Measurements from ENCODE around the gene TACR1.
"Not testable (repeated sequence)": the region's sequence is repeated elsewhere in the genome, so short reads cannot be mapped to it uniquely, and the experiment has no call there.

The TACR1 gene

GRCh38 chr2:75174519-75174918 lies 24.8 kb downstream of the TACR1 start:
- Histone ChIP-seq H3K27me3 (ENCODE audit: control insufficient read depth in 2 of 2, insufficient read depth in 2 of 2, low read length in 2 of 2) (no peaks in the 10 kb centered on the region), H3K9me3 (ENCODE audit: control insufficient read depth in 2 of 2, low read length in 2 of 2) (no peaks in the 10 kb centered on the region), H3K36me3 (ENCODE audit: control insufficient read depth in 2 of 2, insufficient read depth in 2 of 2, low read length in 2 of 2) (no peaks in the 10 kb centered on the region)

GRCh38 chr2:75173740-75174139 lies 25.6 kb downstream of the TACR1 start:
- no peaks in the 10 kb centered on the region for H3K9me3 ChIP-seq (ENCODE audit: control insufficient read depth in 2 of 2, low read length in 2 of 2)
- no peak overlapping the region for H3K9ac ChIP-seq (ENCODE audit: low read depth in 1 of 2, low read length in 2 of 2)
- no peaks in the 10 kb centered on the region for H3K4me1 ChIP-seq (ENCODE audit: control insufficient read depth in 2 of 2, insufficient read depth in 2 of 2, low read length in 2 of 2)
- H3K36me3 ChIP-seq (ENCODE audit: control insufficient read depth in 2 of 2, insufficient read depth in 2 of 2, low read length in 2 of 2): no peaks in the 10 kb centered on the region
- no peaks in the 10 kb centered on the region for H3K27me3 ChIP-seq (ENCODE audit: control insufficient read depth in 2 of 2, insufficient read depth in 2 of 2, low read length in 2 of 2)
- H3K27ac ChIP-seq (ENCODE audit: low read depth in 2 of 2, low read length in 2 of 2): no peak overlapping the region
- no peak overlapping the region for H3K4me3 ChIP-seq (ENCODE audit: low read length in 2 of 2)

More at GRCh38 chr2:75174519-75174918, 24.8 kb downstream of the TACR1 start:
- Histone ChIP-seq H3K4me1 (ENCODE audit: control insufficient read depth in 2 of 2, insufficient read depth in 2 of 2, low read length in 2 of 2) (no peaks in the 10 kb centered on the region), H3K9ac (ENCODE audit: low read depth in 1 of 2, low read length in 2 of 2) (no peak overlapping the region), H3K4me3 (ENCODE audit: low read length in 2 of 2) (no peak overlapping the region), H3K27ac (ENCODE audit: low read depth in 2 of 2, low read length in 2 of 2) (no peak overlapping the region)

- H3K36me3 ChIP-seq (ENCODE audit: control insufficient read depth in 2 of 2, insufficient read depth in 2 of 2, low read length in 2 of 2); H3K27ac ChIP-seq (ENCODE audit: low read depth in 2 of 2, low read length in 2 of 2); H3K4me3 ChIP-seq (ENCODE audit: low read length in 2 of 2); H3K27me3 ChIP-seq (ENCODE audit: control insufficient read depth in 2 of 2, insufficient read depth in 2 of 2, low read length in 2 of 2); H3K9me3 ChIP-seq (ENCODE audit: control insufficient read depth in 2 of 2, low read length in 2 of 2); H3K9ac ChIP-seq (ENCODE audit: low read depth in 1 of 2, low read length in 2 of 2); H3K4me1 ChIP-seq (ENCODE audit: control insufficient read depth in 2 of 2, insufficient read depth in 2 of 2, low read length in 2 of 2): not testable (repeated sequence)
Observed at GRCh38 chr2:75171423-75171822, 27.9 kb downstream of the TACR1 start.

DNA sequence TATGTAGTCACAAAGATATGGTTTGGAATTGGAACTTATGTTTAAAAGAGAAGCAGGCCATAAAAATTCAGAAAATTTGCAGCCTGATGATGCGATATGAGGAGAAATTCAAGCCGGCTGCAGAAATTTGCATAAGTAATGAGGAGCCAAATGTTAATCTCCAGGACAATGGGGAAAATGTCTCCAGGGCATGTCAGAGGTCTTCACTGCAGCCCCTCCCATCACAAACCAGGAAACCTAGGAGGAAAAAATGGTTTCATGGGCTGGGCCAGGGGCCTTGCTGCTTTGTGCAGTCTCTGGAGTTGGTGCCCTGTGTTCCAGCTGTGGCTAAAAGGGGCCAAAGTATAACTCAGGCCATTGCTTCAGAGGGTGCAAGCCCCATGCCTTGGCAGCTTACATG lies 28.4 kb downstream of the TACR1 start:
- Histone ChIP-seq H3K4me3 (ENCODE audit: low read length in 2 of 2) (no peak overlapping the region), H3K27me3 (ENCODE audit: control insufficient read depth in 2 of 2, insufficient read depth in 2 of 2, low read length in 2 of 2) (no peaks in the 10 kb centered on the region), H3K36me3 (ENCODE audit: control insufficient read depth in 2 of 2, insufficient read depth in 2 of 2, low read length in 2 of 2) (no peaks in the 10 kb centered on the region), H3K27ac (ENCODE audit: low read depth in 2 of 2, low read length in 2 of 2) (no peak overlapping the region), H3K4me1 (ENCODE audit: control insufficient read depth in 2 of 2, insufficient read depth in 2 of 2, low read length in 2 of 2) (no peaks in the 10 kb centered on the region), H3K9me3 (ENCODE audit: control insufficient read depth in 2 of 2, low read length in 2 of 2) (no peaks in the 10 kb centered on the region), H3K9ac (ENCODE audit: low read depth in 1 of 2, low read length in 2 of 2) (no peak overlapping the region)

DNA sequence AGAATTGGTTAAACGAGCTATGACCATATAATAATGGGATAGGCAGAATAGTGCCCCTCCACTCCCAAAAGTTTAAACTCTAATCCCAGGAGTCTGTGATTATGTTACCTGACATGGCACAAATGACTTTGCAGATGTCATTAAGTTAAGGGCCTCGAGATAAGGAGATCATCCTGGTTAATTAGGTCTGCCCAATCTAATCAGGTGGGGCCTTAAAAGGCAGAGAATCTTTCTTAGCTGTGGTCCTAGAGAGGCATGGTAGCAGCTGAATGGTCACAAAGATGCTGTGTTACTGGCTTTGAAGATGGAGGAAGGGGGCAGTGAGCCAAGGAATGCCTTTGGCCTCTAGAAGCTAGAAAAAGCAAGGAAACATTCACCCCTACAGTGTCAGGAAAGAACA lies 31.1 kb downstream of the TACR1 start:
- no peak overlapping the region for H3K9ac ChIP-seq (ENCODE audit: low read depth in 1 of 2, low read length in 2 of 2)
- H3K36me3 ChIP-seq (ENCODE audit: control insufficient read depth in 2 of 2, insufficient read depth in 2 of 2, low read length in 2 of 2): no peaks in the 10 kb centered on the region
- no peak overlapping the region for H3K27ac ChIP-seq (ENCODE audit: low read depth in 2 of 2, low read length in 2 of 2)
- H3K4me1 ChIP-seq (ENCODE audit: control insufficient read depth in 2 of 2, insufficient read depth in 2 of 2, low read length in 2 of 2): no peaks in the 10 kb centered on the region
- H3K9me3 ChIP-seq (ENCODE audit: control insufficient read depth in 2 of 2, low read length in 2 of 2): no peaks in the 10 kb centered on the region
- no peaks in the 10 kb centered on the region for H3K27me3 ChIP-seq (ENCODE audit: control insufficient read depth in 2 of 2, insufficient read depth in 2 of 2, low read length in 2 of 2)
- H3K4me3 ChIP-seq (ENCODE audit: low read length in 2 of 2): no peak overlapping the region

DNA sequence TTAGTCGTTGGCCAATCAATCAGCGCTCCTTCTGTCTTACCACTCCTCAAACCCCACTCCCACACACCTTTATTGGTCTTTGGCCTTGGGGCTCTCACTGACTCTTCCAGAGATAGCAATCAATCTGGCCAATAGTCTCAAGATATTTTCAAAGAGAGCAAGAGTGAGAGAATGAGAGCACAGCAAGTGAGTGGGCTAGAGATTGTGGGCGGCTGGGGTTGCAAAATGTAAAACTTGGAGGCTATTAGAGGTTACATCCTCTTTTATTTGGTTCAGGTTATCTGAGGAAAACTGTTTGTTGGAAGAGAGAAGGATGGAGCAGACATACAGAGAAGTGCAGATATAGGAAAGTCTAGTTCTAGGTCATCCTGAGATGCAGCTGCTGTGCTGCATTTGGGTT lies 32.8 kb downstream of the TACR1 start:
- H3K4me1 ChIP-seq (ENCODE audit: control insufficient read depth in 2 of 2, insufficient read depth in 2 of 2, low read length in 2 of 2): no peaks in the 10 kb centered on the region
- H3K27ac ChIP-seq (ENCODE audit: low read depth in 2 of 2, low read length in 2 of 2): no peak overlapping the region
- no peaks in the 10 kb centered on the region for H3K9me3 ChIP-seq (ENCODE audit: control insufficient read depth in 2 of 2, low read length in 2 of 2)
- H3K9ac ChIP-seq (ENCODE audit: low read depth in 1 of 2, low read length in 2 of 2): no peak overlapping the region
- H3K36me3 ChIP-seq (ENCODE audit: control insufficient read depth in 2 of 2, insufficient read depth in 2 of 2, low read length in 2 of 2): no peaks in the 10 kb centered on the region
- no peak overlapping the region for H3K4me3 ChIP-seq (ENCODE audit: low read length in 2 of 2)
- H3K27me3 ChIP-seq (ENCODE audit: control insufficient read depth in 2 of 2, insufficient read depth in 2 of 2, low read length in 2 of 2): no peaks in the 10 kb centered on the region

DNA sequence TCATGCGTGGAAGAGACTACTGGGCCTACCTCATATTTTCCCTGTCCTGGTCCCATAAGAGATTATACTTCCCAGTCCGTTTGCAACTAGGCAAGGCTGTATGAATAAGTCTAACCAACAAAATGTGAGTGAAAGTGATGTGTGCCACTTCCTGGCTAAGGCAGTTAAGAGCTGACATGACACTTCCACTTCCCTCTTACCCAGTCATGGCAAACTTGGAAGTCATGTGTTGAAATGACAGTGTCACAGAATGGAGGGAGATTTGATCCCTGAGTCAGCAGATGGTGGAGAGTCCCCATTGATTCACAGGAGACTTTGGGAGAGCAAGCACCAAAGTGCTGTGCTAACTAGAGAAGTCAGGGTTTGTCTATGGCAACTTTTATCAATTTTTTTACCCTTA lies 36.4 kb downstream of the TACR1 start:
- Histone ChIP-seq H3K4me1 (ENCODE audit: control insufficient read depth in 2 of 2, insufficient read depth in 2 of 2, low read length in 2 of 2) (no peaks in the 10 kb centered on the region), H3K4me3 (ENCODE audit: low read length in 2 of 2) (no peak overlapping the region), H3K9ac (ENCODE audit: low read depth in 1 of 2, low read length in 2 of 2) (no peak overlapping the region), H3K27me3 (ENCODE audit: control insufficient read depth in 2 of 2, insufficient read depth in 2 of 2, low read length in 2 of 2) (no peaks in the 10 kb centered on the region), H3K36me3 (ENCODE audit: control insufficient read depth in 2 of 2, insufficient read depth in 2 of 2, low read length in 2 of 2) (no peaks in the 10 kb centered on the region), H3K9me3 (ENCODE audit: control insufficient read depth in 2 of 2, low read length in 2 of 2) (no peaks in the 10 kb centered on the region), H3K27ac (ENCODE audit: low read depth in 2 of 2, low read length in 2 of 2) (no peak overlapping the region)

GRCh38 chr2:75162259-75162658 lies 37.1 kb downstream of the TACR1 start:
- Histone ChIP-seq H3K4me3 (ENCODE audit: low read length in 2 of 2) (no peak overlapping the region), H3K36me3 (ENCODE audit: control insufficient read depth in 2 of 2, insufficient read depth in 2 of 2, low read length in 2 of 2) (no peaks in the 10 kb centered on the region), H3K4me1 (ENCODE audit: control insufficient read depth in 2 of 2, insufficient read depth in 2 of 2, low read length in 2 of 2) (no peaks in the 10 kb centered on the region), H3K27me3 (ENCODE audit: control insufficient read depth in 2 of 2, insufficient read depth in 2 of 2, low read length in 2 of 2) (no peaks in the 10 kb centered on the region), H3K9me3 (ENCODE audit: control insufficient read depth in 2 of 2, low read length in 2 of 2) (no peaks in the 10 kb centered on the region), H3K27ac (ENCODE audit: low read depth in 2 of 2, low read length in 2 of 2) (no peak overlapping the region), H3K9ac (ENCODE audit: low read depth in 1 of 2, low read length in 2 of 2) (no peak overlapping the region)

DNA sequence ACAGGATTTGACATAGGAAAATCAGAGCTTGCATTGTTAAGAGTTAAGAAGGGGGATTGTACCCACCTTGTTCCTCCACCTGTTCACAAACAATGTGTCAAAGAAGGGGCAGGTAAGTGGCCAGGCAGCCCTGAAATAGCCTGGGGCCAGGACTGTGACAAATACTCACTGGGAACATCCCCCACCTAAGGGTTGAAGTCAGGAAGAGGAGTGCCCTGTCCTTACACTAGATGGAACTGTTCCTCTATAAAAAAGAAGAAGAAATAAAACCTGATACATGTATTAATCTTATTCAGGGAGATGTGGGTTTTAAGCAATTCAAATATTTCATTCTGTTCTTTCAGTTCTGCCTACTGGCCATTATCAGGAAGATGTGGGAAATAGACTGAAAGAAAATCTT lies 41.9 kb downstream of the TACR1 start:
- Histone ChIP-seq H3K27me3 (ENCODE audit: control insufficient read depth in 2 of 2, insufficient read depth in 2 of 2, low read length in 2 of 2) (no peaks in the 10 kb centered on the region), H3K27ac (ENCODE audit: low read depth in 2 of 2, low read length in 2 of 2) (no peak overlapping the region), H3K9ac (ENCODE audit: low read depth in 1 of 2, low read length in 2 of 2) (no peak overlapping the region), H3K9me3 (ENCODE audit: control insufficient read depth in 2 of 2, low read length in 2 of 2) (no peaks in the 10 kb centered on the region), H3K4me1 (ENCODE audit: control insufficient read depth in 2 of 2, insufficient read depth in 2 of 2, low read length in 2 of 2) (no peaks in the 10 kb centered on the region), H3K4me3 (ENCODE audit: low read length in 2 of 2) (no peak overlapping the region), H3K36me3 (ENCODE audit: control insufficient read depth in 2 of 2, insufficient read depth in 2 of 2, low read length in 2 of 2) (no peaks in the 10 kb centered on the region)

- Histone ChIP-seq H3K27ac (ENCODE audit: low read depth in 2 of 2, low read length in 2 of 2) (no peak overlapping the region), H3K4me3 (ENCODE audit: low read length in 2 of 2) (no peak overlapping the region), H3K36me3 (ENCODE audit: control insufficient read depth in 2 of 2, insufficient read depth in 2 of 2, low read length in 2 of 2) (no peaks in the 10 kb centered on the region), H3K9ac (ENCODE audit: low read depth in 1 of 2, low read length in 2 of 2) (no peak overlapping the region), H3K27me3 (ENCODE audit: control insufficient read depth in 2 of 2, insufficient read depth in 2 of 2, low read length in 2 of 2) (no peaks in the 10 kb centered on the region), H3K4me1 (ENCODE audit: control insufficient read depth in 2 of 2, insufficient read depth in 2 of 2, low read length in 2 of 2) (no peaks in the 10 kb centered on the region), H3K9me3 (ENCODE audit: control insufficient read depth in 2 of 2, low read length in 2 of 2) (no peaks in the 10 kb centered on the region)
Observed at GRCh38 chr2:75155115-75155514, 44.2 kb downstream of the TACR1 start.

DNA sequence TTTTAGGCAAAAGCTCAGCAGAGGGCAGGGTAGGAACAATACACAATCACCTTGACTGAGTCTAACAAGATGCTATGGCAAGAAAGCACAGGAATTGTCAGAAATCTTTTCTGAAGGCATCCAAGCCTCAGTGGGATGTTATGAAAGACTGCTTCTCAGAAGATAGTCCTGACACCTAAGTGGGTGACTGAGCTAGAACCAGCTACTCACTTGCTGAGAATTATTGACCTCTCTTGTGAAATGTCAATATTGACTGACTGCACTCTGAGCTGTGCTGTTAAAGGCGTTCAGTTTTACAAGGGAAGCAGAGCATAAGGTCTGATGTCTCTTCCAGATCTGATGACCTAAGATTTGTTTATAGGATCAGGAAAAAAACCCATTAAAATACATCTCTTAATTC lies 46.1 kb downstream of the TACR1 start:
- H3K27me3 ChIP-seq (ENCODE audit: control insufficient read depth in 2 of 2, insufficient read depth in 2 of 2, low read length in 2 of 2): no peaks in the 10 kb centered on the region
- no peaks in the 10 kb centered on the region for H3K9me3 ChIP-seq (ENCODE audit: control insufficient read depth in 2 of 2, low read length in 2 of 2)
- no peaks in the 10 kb centered on the region for H3K36me3 ChIP-seq (ENCODE audit: control insufficient read depth in 2 of 2, insufficient read depth in 2 of 2, low read length in 2 of 2)
- no peak overlapping the region for H3K27ac ChIP-seq (ENCODE audit: low read depth in 2 of 2, low read length in 2 of 2)
- H3K4me1 ChIP-seq (ENCODE audit: control insufficient read depth in 2 of 2, insufficient read depth in 2 of 2, low read length in 2 of 2): no peaks in the 10 kb centered on the region
- H3K4me3 ChIP-seq (ENCODE audit: low read length in 2 of 2): no peak overlapping the region
- no peak overlapping the region for H3K9ac ChIP-seq (ENCODE audit: low read depth in 1 of 2, low read length in 2 of 2)
